Neural cell (in vitro differentiated cells): ENCODE measurements around the gene IPPK.

Experiments
- CTCF ChIP-seq: fragments of 450-650 bp; IDR thresholded peaks from 2 replicates; pipeline ENCODE4 v1.5.1; 2014; ENCODE audit warnings: antibody characterized with exemption, mild to moderate bottlenecking, moderate library complexity; ENCODE audit not compliant: poor library complexity, severe bottlenecking
- EZH2 ChIP-seq: fragments of 200-600, 300-800 bp; shearing (Covaris generic), sonication (generic); IDR thresholded peaks from 2 replicates; pipeline ENCODE4 v1.6.1; 2014; ENCODE audit warnings: antibody characterized with exemption, low read length, borderline replicate concordance, mild to moderate bottlenecking; ENCODE audit not compliant: insufficient read depth, poor library complexity, severe bottlenecking
- POLR2AphosphoS5 ChIP-seq: IDR thresholded peaks from 2 replicates; pipeline ENCODE4 v1.6.1; 2012
- REST ChIP-seq: IDR thresholded peaks from 2 replicates; pipeline ENCODE4 v1.6.1; 2012; ENCODE audit warnings: borderline replicate concordance

GRCh38 chr9:92680166-92681119 lies 10.5 kb upstream of the IPPK start:
- TF ChIP-seq EZH2 (no peak), CTCF (no peak), REST (no peak), POLR2AphosphoS5 (no peak)
